Progenitor cell of endocrine pancreas (in vitro differentiated cells): ENCODE data around the gene ZNRF3. TPM values are rescaled to one million over a fixed set of nuclear protein-coding genes. Genes with fewer than 3 reads are reported as not detected.

Experiments used
- DNase-seq: peaks from one replicate; pipeline ENCODE4 v3.0.0; 2021; ENCODE audit warnings: low spot score; ENCODE audit not compliant: unreplicated experiment
- H3K27ac Mint-ChIP-seq: 2 replicates; pipeline ENCODE4 v1.8.0; 2021; ENCODE audit warnings: mild to moderate bottlenecking, moderate library complexity, mixed read lengths
- H3K27me3 Mint-ChIP-seq: 2 replicates; pipeline ENCODE4 v1.8.0; 2021; ENCODE audit warnings: mixed read lengths
- H3K36me3 Mint-ChIP-seq: 2 replicates; pipeline ENCODE4 v1.8.0; 2022; ENCODE audit warnings: mixed read lengths; ENCODE audit not compliant: insufficient read depth
- H3K4me1 Mint-ChIP-seq: 2 replicates; pipeline ENCODE4 v1.8.0; 2021; ENCODE audit warnings: low read depth, mixed read lengths
- H3K4me3 Mint-ChIP-seq: 2 replicates; pipeline ENCODE4 v1.8.0; 2021; ENCODE audit warnings: low read depth, mild to moderate bottlenecking, moderate library complexity, mixed read lengths
- H3K9me3 Mint-ChIP-seq: 2 replicates; pipeline ENCODE4 v1.8.0; 2021; ENCODE audit warnings: low read depth, mixed read lengths
- total RNA-seq: library from RNA; stranded (reverse); gene quantifications from 2 replicates; pipeline ENCODE4 v1.2.1, GENCODE V29; 2021
- TF ChIP-seq, protein P1 (sequence below): fragments of 200-600 bp; sonication (generic); IDR thresholded peaks from one replicate; pipeline ENCODE4 v1.5.0; 2021; ENCODE audit warnings: antibody characterized with exemption, mild to moderate bottlenecking; ENCODE audit not compliant: unreplicated experiment

The ZNRF3 gene
- total RNA-seq, 1 donor from 2014 or later, result 7.5 TPM

DNA sequence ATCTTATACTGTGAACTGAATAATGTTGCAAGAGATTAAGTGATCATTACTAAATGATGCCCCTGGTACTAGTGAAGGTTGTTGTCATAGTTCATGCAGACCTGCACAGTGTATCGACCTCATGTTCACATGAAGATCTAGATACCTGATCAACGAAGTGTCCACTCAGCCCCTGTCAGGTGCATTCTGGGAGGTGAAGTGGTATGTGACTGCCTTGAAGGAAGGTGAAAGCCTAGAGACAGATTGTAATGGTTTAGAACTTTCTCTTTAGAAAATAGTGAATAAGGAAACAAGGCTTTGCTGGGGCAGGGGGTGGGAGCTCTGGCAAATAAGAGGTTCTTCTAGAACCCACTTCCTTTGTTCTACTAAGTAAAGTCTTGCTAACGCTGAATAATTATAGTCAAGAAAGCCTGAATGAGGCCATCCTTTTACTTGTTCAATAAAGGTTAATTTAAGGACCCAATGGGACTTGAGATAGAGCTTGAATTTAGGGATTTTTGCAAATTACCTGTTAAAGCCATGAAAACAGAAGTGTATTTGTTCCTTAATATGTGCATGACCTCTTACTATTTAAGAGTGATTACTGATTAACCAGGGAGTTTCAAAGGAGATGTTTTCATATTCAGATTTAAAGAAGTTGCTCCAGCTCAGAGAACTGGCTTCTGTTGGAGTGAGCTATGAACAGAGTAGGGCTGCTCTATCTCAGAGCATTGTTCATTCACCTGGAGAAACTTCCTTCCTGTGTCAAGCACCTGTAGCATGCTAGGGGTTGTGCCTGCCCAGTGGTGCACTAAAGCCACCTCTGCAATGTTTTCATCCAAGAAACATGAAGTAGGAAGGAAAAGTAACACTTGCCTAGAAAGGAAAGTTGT lies 132.9 kb downstream of the ZNRF3 start:
- peaks cover 36% of the 10 kb centered on the region for H3K4me1 Mint-ChIP-seq
- H3K9me3 Mint-ChIP-seq, result peaks cover 4% of the 10 kb centered on the region
- peak overlapping the region; percentile 63 for H3K27ac Mint-ChIP-seq
- no peak overlapping the region for H3K4me3 Mint-ChIP-seq
- H3K36me3 Mint-ChIP-seq, result no peaks in the 10 kb centered on the region
- H3K27me3 Mint-ChIP-seq, result no peaks in the 10 kb centered on the region
- TF ChIP-seq, protein P1, sequence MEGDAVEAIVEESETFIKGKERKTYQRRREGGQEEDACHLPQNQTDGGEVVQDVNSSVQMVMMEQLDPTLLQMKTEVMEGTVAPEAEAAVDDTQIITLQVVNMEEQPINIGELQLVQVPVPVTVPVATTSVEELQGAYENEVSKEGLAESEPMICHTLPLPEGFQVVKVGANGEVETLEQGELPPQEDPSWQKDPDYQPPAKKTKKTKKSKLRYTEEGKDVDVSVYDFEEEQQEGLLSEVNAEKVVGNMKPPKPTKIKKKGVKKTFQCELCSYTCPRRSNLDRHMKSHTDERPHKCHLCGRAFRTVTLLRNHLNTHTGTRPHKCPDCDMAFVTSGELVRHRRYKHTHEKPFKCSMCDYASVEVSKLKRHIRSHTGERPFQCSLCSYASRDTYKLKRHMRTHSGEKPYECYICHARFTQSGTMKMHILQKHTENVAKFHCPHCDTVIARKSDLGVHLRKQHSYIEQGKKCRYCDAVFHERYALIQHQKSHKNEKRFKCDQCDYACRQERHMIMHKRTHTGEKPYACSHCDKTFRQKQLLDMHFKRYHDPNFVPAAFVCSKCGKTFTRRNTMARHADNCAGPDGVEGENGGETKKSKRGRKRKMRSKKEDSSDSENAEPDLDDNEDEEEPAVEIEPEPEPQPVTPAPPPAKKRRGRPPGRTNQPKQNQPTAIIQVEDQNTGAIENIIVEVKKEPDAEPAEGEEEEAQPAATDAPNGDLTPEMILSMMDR, result no peak
- no peak for DNase-seq

DNA sequence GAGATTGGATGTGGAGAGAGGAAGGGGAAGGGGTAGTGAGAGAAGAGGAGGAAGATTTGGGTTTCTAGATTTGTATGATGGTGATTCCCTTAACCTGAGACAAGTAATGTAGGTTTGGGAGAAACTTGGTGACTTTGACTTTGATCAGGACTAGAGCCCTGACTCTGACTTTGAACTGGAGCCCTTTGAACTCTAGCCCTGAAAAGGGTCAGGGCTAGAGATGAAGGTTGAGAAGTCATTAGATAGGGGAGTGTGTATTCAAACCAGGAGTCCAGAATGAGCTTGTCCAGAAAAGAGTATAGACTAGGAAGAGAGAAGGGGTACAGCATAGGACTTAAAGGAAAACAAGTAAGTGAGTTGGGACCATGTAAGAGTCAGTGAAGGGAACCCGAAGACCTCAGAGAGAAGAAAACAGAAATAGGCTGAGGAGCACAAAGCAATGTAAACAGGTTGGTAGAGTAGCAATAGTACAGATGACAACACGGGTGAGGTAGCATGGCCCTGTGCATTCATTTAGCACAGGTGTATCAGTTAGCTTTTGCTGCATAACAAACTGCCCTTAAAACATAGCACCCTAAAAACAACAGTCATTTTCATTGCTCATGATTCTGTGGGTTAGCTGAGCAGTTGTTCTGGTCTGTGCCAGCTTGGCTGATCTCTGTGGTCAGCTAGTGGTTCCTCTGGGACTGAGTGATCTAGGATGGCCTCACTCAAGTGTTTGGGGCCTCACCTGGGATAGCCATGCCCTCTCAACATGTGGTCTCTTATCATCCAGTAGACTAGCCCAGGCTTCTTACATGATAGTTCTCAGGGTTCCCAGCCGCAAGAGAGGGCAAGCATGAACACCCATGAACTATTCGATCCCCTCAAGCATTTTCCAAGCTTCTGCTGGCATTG lies 135.2 kb downstream of the ZNRF3 start:
- Mint-ChIP-seq H3K9me3 (peaks cover 4% of the 10 kb centered on the region), H3K27ac (no peak overlapping the region), H3K27me3 (no peaks in the 10 kb centered on the region), H3K36me3 (no peaks in the 10 kb centered on the region), H3K4me1 (peaks cover 51% of the 10 kb centered on the region), H3K4me3 (no peak overlapping the region)
- TF ChIP-seq, protein P1, result no peak
- DNase-seq, result no peak

DNA sequence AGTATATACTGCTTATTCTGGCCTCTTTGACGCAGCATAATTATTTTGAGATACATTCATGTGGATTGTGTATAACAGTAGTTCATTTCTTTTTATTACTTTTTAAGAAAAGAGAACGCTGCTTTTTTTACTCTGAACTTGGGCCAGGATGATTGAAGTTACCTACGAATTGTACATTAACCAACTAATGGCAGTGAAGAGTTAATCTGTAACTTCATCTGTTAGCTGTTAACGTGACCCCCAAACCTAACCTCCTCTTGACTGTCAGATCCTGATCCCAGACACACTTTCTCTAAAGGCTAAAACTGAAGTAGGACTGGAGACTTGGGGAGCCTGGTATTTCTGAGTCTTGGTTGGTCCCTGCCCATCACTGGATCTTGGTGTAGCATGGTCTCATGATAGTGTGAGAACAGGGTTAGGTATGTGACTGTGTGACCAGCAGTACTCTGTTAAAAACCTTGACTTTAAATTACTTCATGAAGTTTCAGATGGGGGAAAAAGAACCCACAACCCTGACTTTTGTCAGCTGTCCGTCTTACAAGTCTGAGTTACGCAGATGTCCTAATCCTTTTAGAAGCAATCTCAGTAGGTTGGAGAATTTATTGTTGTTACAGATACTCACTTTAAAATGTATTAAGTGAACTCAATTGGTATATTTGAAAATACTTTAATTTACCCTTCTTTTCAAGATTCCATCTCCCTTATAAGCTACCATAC lies 138.9 kb downstream of the ZNRF3 start:
- Mint-ChIP-seq H3K4me3 (peak overlapping the region; percentile 60), H3K27ac (peak overlapping the region; percentile 90), H3K9me3 (peaks cover 4% of the 10 kb centered on the region), H3K36me3 (no peaks in the 10 kb centered on the region), H3K27me3 (no peaks in the 10 kb centered on the region), H3K4me1 (peaks cover 42% of the 10 kb centered on the region)
- DNase-seq, result no peak
- TF ChIP-seq, protein P1, result no peak

DNA sequence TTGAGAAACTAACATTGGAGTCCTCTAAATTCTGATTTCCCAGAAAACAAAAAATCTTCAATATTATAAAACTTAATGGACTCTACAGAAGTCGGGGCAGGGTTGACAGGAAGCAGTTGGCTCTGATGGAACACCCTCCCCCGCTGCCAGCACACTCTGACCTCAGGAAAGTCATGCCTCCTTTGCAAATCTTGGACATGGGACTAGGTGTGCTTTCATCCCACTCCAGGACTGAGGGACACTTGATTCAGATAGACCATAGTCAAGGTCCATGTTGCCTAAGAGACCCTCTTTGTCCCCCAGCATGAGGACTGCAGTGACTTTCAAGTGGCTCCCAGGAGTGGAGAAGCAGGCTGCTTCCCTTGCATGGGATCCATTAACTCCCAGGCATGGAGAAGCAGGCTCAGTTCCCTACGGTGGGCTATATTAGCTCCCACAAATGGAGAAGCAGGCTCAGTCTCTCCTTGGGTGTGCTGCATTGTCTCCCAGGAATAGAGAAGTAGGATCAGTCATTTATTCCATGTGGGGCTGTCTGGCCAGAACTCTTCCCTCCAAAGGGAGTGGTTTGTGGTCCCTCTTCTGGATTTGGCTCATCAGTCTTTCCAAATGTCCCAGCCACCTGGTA lies 139.9 kb downstream of the ZNRF3 start:
- Mint-ChIP-seq H3K36me3 (no peaks in the 10 kb centered on the region), H3K27me3 (no peaks in the 10 kb centered on the region), H3K4me1 (peaks cover 34% of the 10 kb centered on the region), H3K9me3 (peaks cover 4% of the 10 kb centered on the region), H3K4me3 (no peak overlapping the region), H3K27ac (no peak overlapping the region)
- no peak for DNase-seq
- TF ChIP-seq, protein P1, result no peak
